ENCODE data around the gene RPL26.

DNA sequence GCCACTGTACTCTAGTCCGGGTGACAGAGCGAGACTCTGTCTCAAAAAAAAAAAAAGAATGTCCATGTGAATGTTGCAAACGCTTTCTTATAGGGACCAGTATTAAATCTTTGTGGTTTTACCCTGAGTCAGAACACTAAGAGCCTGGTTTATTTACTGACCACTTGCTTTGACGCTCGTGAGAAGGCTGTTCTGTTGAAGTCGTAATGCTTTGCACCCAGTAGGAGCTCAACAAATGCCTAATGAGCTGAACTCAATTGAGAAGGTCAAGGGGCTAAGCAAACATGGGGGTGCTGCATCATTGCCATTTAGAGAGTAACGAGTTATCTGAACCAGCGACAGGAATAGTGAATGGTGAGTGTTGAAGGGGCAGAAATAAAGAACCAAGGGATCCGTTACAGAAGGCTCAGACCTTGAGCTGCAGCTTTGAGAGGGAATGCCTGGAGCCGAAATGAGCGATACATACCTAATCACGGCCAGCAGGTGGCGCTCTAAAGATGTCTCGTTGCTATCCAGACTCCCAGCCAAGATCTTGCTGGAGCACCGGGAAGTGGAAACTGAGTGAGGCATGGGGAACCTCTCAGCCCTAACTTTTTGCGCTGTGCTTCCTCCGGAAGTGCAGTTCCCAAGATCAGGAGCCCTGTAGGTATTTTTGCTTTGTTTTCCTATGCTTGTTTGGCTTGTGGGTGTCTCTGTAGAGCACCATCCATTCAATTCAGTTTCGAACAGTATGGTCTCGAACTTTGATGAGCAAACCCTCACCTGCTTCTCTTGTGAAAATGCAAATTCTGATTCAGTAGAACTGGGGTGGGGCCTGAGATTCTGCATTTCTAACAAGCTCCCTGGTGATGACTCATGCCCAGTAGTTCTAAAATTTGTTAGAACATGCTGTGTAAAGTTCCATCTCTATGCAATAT lies 27.2 kb upstream of the RPL26 start:
- TF ChIP-seq POLR2A (IDR thresholded peaks at IDR 0.05; ENCODE audit: low read length) (no peak), GATA1 (IDR thresholded peaks at IDR 0.05; ENCODE audit: low read depth, low read length) (no peak)

All from erythroblast (primary cell).